NCI-H345 (cell line): ENCODE results near the gene COQ8B.
"Not testable (repeated sequence)": the region's sequence is repeated elsewhere in the genome, so short reads cannot be mapped to it uniquely, and the experiment has no call there.

ENCODE experiments used
- DNase-seq: peaks from one replicate; lab custom pipeline; 2025; lab: John Stamatoyannopoulos, UW

The COQ8B gene

DNA sequence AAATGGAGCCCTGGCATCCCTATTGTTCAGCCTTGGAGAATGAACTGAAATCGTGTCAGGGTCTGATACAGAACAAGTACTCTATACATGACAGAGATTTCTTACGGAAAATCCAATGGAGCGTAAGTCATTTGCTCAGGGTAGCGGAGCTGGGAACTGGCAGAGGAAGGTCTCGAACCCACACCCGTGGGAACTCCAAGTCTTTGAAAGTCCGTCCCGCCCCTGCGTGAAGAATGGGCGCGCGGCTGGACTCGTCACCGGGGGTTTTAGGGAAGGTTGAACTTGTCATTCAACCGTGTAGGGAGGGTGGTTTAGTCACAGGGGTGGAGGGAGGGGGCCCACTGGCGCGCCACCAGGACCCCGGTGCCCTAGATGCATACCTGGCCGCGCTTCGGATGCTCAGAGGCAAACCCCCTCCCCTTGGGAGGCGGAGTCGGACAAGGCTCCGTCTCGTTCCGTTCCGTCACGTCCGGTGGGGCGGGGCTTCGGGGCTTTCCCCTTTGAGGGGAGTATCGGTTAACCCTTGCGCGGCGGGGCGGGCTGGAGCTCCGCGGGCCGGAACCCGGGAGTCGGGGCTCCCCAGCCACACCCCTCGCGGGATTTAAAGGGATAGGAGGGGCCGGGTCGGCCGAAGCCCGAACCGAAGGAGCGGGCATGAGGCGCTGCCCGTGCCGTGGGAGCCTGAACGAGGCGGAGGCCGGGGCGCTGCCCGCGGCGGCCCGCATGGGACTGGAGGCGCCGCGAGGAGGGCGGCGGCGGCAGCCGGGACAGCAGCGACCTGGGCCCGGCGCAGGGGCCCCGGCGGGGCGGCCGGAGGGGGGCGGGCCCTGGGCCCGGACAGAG is at the start of gene COQ8B, which contains the start of gene ITPKC:
COQ8B (minus strand) TSS at position 405 of the 843 bp plus-strand sequence. CDS start 2,254 bp downstream, outside the sequence.
ITPKC (plus strand) TSS at position 631 of the 843 bp plus-strand sequence; CDS start at position 655, 24 bp downstream.
- DNase-seq: peak; percentile 100

DNA sequence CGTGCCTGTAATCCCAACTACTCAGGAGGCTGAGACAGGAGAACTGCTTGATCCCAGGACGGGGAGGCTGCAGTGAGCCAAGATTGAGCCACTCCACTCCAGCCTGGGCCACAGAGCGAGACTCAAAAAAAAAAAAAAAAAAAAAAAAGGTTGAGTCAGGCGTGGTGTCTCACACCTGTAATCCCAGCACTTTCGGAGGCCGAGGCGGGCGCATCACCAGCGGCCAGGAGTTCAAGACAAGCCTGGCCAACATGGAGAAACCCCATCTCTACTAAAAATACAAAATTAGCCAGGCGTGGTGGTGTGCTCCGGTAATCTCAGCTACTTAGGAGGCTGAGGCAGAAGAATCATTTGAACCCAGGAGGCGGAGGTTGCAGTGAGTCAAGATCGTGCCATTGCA is 49.7 kb upstream of the COQ8B start:
- not testable (repeated sequence) for DNase-seq

DNA sequence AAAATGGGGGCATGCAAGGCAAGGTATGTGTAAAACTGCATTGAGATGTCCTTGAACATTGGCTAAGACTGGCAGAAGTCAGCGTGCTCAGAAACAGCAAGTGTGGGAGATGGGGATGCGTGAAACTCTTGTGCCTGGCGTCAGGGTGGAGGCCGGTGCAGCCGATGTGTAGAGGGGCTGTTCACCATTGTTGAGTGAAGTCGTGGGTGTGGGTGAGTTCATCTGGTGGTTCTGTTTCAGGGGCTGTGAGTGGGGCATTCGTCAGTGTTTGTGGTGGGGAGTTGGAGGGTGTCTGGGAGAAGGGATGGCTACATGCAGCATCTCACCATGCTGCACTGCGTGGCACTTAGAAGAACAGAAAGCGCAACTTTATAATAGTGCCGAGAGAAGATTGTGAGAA is 47.3 kb upstream of the COQ8B start:
- no peak for DNase-seq

DNA sequence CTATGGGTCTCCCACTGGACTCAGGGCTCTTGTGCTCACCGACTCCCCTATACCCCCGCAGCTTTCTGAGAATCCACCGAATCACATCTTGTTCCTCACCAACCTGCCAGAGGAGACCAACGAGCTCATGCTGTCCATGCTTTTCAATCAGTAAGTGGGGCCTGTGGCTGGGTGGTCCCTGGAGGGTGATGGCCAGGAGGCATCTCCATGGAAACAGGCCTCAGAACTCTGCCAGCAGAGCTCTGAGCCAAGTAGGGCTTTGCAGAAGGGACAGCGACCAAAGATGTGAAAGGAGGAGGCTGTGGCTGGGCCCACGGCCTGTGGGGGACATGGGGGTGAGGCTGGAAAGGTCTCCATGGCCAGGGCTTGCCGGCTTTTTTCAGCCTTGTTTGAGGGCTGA is 46.8 kb upstream of the COQ8B start:
- DNase-seq: no peak

DNA sequence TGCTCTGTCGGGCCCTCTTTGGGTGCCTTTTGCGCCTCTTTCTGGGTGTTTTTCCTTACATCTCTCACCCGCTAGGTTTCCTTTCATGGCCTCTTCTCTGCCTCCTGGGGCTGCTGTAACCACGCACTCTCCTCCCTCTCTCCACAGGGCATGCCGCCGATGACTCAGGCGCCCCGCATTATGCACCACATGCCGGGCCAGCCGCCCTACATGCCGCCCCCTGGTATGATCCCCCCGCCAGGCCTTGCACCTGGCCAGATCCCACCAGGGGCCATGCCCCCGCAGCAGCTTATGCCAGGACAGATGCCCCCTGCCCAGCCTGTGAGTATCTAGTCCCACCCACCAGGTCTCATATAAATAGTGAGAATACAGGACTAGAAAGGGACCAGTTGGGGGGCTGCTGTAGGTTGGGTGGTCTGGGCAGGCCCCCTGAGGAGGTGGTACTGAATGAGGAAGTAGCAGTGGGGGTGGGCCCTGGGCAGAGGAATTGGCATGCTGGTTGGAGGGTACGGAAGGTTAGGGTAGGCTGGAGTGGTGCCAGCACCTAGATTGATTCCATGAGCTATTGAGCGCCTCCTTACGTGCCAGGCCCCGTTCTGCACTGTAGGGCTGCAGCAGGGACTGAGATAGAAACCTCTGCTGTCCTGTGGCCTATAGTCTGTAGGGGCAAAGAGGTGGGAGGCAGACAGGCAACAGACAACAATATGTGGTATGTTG is 46.2 kb upstream of the COQ8B start:
- DNase-seq: no peak

DNA sequence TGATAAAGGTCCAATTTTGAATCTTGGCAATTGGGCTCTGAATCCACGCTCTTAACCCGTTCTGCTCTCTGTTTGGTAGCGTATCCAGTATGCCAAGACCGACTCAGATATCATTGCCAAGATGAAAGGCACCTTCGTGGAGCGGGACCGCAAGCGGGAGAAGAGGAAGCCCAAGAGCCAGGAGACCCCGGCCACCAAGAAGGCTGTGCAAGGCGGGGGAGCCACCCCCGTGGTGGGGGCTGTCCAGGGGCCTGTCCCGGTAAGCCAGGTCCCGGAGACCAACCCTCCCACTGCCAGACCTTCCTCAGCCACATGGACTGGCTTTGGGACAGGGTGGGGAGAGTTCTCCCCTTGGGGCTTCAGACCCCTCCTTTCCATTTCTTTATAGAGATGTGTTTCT is 42.7 kb upstream of the COQ8B start:
- no peak for DNase-seq

DNA sequence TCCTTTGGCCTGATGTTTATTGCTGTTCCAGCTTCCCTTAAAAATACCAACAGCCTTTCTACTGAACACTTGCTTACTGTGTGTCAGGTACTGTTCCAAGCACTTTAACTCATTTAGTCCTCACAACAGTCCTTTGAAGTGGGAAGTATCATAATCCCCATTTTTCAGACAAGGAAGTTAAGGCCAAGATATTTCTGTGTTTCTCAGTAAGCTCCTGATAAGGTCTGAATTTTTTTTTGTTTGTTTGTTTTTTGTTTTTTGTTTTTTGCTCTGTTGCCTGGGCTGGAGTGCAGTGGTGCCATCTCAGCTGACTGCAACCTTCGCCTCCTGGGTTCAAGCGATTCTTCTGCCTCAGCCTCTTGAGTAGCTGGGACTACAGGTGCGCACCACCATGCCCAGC is 41.8 kb upstream of the COQ8B start:
- DNase-seq: no peak

DNA sequence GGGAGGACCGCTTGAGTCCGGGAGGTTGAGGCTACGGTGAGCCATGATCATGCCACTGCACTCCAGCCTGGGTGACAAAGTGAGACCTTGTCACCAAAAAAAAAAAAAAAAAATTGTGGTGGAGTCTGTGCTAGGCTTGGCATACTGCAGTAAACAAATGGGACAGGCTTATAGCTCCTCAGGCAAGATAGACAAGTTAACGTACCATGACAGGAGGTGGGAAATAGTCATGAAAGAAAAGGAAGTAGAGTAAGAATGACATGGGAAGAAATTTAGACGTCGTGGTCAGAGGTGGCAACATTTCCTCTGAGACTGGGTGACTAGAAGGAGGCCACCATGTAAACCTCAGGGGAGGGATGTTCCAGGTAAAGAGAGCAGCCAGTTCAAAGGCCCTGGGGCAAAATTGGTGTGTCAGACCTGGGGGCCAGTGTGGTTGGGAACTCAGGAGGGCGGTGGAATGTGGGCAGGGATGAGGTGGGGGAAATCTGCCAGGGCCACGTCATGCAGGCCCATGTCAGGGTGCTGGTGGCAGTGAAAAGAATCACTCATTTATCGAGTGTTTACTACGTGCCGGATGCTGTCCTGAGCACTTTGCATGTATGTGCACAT is 39.9 kb upstream of the COQ8B start:
- DNase-seq: no peak

DNA sequence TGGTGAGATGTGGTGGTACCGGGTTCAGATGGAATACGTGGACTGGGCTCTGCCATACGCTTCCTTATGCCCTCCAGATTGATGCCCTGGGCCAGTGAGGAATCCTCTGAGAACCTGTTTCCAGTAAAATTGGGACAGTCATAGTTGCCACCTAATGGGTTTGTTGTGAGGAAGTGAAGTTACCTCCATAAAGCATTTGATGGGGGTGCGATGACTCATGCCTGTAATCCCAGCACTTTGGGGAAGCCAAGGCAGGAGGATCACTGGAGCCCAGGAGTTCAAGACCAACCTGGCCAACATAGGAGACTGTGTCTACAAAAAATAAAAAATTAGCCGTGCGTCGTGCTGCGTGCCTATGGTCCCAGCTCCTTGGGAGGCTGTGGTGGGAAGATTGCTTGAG is 39.1 kb upstream of the COQ8B start:
- no peak for DNase-seq

DNA sequence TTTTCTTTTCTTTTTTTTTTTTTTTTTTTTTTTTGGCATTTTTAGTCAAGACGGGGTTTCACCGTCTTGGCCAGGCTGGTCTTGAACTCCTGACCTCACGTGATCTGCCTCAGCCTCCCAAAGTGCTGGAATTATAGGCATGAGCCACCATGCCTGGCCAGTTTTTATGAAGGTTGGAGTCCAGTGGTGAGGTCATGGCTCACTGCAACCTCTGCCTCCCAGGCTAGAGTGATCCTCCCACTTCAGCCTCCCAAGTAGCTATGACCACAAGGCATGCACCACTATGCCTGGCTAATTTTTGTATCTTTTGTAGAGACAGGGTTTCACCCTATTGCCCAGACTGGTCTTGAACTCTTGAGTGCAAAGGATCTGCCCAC is 38.5 kb upstream of the COQ8B start:
- no peak for DNase-seq

DNA sequence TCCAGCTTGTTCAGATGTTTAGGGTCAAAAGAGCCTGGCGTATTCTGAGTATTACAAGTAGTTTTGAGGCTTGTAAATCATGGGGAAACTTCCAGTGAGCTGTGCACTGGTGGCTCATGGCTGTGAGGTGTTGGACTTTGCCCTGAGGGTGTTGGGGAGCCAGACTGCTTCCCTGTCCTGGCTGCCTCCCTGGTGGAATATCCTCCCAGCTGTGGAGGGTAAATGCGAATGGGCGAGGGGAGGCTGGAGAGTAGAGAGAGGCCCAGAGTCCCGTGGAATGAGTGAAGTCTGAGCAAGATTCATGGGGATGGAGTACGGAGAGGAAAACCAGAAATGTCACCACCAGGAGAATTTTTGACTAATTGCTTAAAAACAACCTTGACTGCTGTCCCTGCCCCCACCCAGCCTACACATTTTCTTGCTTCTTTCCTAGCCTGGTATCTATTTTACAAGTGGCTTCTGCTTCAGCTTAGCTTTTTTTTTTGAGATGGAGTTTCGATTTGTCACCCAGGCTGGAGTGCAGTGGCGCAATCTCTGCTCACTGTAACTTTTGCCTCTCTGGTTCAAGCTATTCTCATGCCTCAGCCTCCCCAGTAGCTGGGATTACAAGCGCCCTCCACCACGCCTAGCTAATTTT is 38.0 kb upstream of the COQ8B start:
- no peak for DNase-seq

DNA sequence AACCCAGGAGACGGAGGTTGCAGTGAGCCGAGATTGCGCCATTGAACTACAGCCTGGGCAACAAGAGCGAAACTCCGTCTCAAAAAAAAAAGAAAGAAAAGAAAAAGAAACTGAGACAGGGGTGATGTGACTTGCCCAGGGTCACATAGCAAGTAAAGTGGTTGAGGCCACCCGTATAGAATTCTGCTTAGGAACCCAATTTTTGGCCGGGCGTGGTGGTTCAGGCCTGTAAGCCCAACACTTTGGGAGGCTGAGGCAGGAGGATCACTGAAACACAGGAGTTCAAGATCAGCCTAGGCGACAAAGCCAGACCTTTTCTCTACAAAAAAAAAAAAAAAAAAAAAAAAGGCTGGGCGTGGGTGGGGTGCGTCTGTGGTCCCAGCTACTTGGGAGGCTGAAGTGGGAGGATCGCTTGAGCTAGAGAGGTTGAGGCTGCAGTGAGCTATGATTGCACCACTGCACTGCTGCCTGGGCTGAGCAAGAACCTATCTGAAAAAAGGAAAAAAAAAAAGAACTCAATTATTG is 35.6 kb upstream of the COQ8B start:
- DNase-seq: no peak

DNA sequence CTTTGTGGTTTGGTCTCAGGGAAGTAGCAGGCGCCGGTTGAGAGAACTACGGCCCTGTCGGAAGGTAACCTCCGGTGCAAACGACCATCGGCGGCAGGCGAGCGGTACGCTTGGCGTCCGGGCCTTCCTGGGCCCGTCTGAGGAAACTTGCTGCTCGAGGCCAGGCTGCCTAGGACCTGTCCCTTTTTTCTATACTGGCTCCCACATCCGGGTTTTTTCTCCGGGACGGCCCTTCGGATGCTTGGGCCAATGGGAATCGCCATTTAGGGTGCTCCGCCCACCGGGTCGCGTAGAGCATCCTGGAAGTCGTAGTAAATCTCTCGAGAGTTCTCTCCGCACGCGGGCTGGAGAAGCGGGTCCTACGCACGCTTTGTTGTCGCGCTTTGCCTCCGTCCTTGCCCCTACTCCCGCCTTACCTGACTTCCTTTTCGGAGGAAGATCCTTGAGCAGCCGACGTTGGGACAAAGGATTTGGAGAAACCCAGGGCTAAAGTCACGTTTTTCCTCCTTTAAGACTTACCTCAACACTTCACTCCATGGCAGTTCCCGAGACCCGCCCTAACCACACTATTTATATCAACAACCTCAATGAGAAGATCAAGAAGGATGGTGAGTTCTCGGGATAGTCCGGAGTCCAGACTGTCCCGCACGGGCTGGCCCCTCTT is 34.3 kb upstream of the COQ8B start, which contains the start of gene SNRPA:
SNRPA (plus strand) TSS at position 330 of the 664 bp plus-strand sequence; CDS start at position 536, 206 bp downstream.
- peak; percentile 100 for DNase-seq

DNA sequence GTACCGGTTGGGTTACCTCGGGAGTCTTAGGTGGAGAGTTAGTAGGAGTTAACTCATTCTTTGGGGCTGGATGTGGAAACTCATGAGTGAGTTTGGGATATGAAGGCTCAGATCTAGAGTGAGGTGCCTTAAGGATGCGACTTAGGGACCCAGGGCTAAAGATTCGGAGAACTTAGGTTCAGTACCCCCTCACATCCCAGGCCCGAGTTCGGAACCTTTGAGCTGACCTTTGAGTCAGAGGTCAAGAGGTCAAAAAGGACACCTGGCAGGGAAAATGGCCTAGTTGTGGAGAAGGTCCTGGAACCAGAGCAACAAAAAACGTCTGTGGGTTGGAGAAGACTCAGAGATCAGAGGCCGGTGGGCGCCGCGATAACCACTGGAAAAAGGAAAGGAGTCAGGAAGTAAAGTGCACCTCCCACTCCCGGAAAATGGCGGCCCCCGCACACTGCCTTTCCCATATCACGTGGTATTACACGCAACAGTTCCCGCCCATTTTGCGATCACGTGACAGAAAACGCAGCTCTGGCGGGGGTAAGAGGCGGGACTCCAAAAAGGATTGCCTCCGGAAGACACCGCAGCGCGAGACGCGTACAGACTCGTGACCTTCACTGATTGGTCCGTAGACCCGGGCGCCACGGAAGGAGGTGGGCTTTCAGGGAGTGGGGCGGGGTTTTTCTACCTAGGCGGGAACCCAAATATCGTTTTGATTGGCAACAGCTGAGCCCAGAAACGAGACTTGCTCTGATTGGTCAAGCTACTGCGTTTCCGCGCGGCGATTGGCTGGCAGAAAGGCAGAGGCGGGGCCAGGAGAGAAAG is 33.6 kb upstream of the COQ8B start, which contains the start of gene ACTMAP:
ACTMAP (minus strand) TSS at position 420 of the 816 bp plus-strand sequence. CDS start 674 bp downstream, outside the sequence.
- peak; percentile 100 for DNase-seq

DNA sequence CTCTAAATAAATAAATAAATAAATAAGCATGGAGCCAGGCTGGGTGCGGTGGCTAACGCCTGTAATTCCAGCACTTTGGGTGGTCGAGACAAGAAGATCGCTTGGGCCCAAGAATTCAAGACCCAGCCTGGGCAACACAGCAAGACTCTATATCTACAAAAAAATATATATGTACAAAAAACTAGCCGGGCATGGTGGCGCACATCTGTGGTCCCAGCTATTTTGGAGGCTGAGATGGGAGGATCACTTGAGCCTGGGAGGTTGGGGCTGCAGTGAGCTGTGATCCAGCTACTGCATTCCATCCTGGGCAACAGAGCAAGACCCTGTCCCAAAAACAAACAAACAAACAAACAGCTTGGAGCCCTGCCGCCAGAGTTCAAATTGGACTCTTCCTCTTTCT is 30.9 kb upstream of the COQ8B start:
- DNase-seq: no peak

DNA sequence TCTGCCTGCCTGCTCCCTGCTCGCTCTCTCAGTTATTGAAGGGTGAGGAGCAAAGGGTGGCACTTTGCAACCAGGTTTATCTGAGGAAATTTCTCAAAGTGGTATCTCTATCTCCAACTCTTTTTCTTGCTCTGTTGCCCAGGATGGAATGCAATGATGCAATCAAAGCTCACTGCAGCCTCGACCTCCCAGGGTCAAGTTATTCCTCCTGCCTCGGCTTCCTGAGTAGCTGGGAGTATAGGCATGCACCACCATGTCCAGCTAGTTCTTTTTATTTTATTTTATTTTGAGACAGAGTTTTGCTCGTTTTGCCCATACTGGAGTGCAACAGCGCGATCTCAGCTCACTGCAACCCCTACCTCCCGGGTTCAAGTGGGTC is 28.7 kb upstream of the COQ8B start:
- no peak for DNase-seq

DNA sequence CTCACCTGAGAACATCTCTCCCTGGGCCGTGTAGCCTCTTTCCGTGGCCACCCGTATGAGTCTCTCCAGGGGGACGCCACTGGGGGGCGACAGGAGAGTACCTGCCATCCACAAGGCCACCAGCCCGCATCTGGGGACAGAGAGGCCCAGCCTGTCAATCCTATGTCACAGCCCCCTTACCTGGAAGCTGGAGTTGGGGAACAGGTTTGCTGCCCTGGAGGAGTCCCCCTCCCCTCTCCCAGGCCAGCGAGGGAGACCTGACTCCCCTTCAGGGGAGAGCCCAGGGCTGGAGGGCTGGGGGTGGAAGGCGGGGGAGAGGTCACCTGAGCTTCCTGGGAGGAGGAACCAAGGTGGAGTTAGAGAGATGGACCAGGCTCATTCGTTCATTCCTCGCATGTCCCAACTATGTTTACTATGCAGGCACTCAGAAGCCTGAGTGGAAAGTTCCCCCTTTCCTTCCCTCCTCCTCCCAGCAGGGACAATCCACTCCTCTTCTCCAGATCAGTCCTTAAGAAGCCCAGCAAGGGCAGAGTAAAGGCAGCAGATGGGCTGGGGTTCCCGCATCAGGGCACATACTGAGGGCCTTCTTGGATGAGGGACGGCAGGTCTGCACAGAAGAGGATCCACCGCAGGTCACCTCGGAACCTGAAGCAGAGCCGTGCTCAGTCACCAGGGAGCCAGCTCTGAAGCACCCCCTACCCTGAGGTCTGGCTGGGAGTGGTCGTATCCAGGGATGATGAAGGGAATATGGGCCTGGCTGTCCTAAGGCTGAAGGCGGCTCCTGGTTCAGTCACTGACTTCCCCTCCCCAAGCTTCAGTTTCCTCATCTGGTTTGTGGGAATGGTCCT is 28.1 kb upstream of the COQ8B start:
- DNase-seq: no peak

DNA sequence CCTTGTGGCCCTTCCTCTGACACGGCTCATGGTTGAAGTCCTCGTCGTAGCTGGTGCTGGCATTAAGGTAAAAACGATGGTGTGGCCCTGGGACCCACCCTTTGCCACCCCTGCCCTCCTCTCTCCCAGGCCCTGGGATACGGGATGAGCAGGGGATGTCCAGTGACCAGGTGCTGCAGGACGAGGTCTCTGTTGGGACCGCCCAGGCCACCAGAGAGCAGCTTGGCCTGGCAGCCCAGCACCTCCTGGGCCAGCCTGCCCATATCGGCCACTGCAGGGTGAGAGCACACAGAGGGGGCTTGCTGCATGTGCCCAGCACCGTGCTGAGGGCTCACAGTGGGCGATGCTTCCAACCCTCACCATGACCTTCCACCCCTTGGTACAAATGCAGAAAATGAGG is 27.2 kb upstream of the COQ8B start:
- DNase-seq: no peak

DNA sequence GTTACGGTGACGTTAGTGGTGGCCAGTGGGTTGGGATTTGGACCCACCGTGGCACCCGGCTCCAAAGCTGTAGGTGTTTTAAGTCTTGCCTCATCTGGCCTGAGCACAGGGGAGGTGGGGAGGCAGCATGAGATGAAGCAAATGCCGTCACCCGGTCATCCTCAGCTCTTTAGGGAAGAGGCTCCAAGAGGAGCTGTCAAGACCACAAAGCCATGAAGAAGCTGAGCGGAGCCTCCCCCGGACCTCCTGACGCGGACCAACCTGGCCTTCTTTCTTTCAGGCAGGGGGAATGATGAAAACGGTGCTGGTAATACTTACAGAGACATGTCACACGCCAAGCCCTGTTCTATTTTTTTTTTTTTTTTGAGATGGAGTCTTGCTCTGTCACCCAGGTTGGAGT is 26.2 kb upstream of the COQ8B start:
- DNase-seq: no peak

DNA sequence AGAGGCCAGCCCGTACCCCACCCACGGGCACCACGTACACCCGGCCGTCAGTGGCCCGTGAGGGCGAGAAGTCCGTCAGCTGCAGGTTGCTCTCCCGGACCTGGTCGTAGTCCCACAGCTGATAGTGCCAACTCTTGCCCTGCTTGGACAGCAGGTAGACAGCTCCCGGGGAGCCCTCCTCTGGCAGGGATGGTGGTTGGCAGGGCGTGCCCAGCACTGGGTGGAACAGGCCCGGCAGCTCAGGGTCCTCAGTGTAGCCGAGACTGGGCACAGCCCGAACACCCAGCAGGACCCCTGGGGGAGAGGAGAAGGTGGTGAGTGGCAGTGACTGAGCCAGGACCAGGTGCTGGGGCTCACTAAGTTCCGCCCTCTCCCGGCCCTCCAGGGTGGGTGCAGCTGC is 25.8 kb upstream of the COQ8B start:
- DNase-seq: no peak
